HG03442 (cell line): ENCODE results near the gene L3MBTL4.
"Not testable (repeated sequence)": the region's sequence is repeated elsewhere in the genome, so short reads cannot be mapped to it uniquely, and the experiment has no call there.

Experiments used
- ATAC-seq: cut with Tn5 transposase; IDR thresholded peaks from one replicate; pipeline ENCODE4 v1.9.1; 2021; ENCODE audit warnings: mild to moderate bottlenecking, moderate library complexity; ENCODE audit not compliant: unreplicated experiment

The L3MBTL4 gene

DNA sequence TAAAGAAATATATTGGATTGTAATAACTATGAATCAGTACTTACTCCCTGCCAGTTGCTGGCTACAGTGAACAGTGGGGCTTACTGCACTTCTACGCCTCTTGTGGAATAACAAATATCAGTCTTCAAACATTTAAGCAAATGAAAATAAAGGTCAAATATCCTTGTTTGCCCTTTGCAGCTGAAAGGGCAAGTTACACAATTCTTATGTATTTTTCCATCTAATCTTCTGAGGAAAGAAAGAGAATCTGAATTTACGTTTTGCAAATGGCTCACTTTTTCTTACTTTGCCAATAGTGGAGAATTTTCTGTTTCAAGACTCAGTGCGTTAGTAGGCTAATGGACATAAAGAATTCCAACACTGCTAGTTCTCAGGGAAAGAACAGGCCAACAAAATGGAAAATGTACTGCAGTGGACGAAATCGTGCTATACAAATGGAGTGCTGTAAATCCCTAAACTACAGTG lies 362.2 kb downstream of the L3MBTL4 start:
- no peak for ATAC-seq

DNA sequence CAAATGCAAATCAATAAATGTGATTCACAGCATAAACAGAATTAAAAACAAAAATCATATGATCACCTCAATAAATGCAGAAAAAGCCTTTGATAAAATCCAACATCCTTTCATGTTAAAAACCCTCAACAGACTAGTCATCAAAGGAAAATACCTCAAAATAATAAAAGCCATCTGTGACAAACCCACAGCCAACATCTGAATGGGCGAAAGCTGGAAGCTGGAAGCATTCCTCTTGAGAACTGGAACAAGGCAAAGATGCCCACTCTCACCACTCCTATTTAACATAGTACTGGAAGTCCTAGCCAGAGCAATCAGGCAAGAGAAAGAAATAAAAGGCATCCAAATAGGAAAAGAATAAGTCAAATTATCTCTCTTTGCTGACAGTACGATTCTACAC lies 367.1 kb downstream of the L3MBTL4 start:
- not testable (repeated sequence) for ATAC-seq

DNA sequence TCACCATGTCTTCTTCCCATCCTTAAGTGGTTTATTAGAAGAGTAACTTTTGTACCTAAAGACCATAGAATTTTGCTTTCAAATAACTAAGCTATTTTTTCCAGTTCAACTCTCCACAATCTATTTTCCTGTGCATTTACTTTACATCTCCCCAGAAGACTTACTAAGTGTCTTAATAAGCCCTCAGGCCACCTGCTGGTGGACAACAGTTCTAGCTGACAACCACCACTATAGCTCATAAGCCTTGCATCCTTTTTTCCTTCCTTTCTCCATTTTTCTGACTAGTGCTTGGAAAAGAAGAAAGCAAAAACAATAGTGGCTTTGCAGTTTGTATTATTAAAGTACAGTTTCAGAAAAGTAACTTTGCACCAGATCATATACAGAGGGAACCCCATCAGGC lies 369.9 kb downstream of the L3MBTL4 start:
- no peak for ATAC-seq

DNA sequence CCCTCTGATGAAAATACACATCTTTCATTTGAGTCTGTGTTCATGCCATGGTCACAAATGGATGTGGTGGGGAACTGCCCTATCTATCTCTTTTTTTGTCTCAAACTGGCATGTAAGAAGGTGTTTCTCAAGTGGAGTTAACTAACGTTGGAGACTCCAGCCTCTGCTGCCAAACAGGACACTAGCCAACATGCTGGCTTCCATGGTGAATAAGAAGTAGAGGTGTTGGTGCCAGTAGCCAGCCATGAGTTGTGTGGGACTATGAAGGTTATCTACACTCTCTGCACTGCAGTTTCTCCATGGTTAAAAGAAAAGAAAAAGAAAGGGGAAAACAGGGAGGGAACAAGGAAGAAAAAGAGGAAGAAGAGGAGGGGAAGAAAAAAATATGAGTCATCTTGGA lies 370.4 kb downstream of the L3MBTL4 start:
- no peak for ATAC-seq

DNA sequence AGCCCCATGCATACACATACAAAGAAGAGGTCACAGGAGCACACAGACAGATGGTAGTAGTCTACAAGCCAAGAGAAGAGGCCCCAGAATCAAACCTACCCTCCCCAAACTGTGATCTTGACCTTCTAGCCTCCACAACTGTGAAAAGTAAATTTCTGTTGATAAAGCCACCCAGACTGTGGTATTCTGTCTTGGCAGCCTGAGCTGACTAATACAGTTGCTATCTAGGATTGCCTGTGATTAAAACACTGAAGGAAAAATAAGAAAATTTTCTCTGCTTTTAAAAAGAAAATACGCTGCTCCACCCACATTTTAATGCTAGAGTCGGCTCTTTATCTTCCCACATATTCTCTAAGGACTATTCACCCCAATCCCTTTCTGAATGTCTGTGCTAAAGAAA lies 375.7 kb downstream of the L3MBTL4 start:
- no peak for ATAC-seq

DNA sequence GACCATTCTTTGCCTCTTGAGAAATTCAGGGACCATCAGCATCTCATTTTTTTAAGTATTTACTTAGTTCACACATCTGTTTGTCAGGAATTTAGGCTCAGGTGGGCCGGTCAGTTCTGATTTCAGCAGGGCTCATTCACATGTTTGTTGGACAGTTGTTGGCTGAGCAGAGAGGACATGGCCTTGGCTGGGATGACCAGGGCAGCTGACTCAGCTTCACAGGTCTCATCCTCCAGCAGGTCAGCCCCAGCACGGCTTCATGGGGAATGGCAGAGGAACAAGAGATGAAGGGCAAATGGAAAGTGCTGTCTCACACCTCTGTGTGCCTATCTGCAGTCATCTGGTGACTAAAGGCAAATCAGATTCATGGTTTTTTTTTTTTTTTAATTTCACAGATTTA lies 383.3 kb downstream of the L3MBTL4 start:
- ATAC-seq: no peak

DNA sequence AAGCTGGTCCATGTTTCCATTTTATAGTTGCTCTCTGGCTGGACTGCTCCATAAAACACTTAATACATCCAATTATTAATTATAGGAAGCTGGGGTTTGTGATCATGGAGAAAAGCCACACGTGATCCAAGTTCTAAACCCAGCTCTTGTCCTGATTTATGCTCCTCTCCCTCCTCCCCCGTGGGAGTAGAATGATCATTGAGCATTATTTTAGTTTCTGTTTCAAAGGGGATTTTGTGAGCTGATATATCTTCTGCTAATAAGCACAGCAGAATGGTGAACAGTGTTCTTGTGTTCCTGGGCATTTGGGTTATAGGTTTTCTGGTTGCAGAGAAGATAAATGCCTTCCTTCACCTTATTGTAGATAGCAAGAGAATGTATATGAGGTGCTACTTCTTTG lies 383.7 kb downstream of the L3MBTL4 start:
- ATAC-seq: no peak

DNA sequence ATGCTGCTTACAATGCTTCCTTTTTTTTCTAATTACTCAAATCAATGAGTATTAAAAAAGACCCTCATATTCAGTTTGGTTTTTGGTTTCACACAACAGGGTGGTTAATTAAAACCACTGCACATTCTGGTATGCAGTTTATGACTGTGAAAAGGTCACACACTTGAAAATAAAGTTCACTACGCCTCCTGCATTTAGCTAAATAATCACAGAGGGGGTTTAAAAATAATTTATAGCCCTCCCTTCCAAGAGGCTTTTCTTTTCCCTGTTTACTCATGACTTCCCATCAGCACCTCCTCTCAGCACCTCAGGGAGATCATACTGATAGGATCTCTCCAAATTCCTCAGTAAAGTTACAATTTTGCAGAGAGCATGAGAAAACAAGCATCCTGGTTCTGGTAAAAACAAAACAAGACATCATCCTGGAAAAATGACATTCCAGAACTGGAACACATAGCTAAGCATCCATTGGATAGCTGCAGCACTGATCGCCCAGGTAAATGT lies 389.9 kb downstream of the L3MBTL4 start:
- no peak for ATAC-seq

DNA sequence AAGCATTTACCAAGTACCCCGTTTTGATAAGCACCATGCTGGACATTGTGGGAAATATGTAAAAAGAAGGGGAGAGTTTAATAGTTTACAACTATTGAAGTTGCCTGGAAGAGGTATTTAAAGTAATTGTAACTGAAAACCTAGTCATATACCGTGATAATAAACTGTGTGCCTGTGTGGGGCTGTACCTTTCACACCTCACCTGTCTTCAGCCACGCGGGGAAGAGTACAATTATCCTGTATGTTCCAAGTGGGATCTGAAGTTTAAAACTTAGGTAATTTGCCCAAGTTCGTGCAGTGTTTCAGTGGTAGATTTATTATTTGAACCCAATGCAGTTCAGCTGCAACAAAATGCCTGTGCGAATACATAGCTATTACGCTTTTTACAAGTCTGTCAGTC lies 391.2 kb downstream of the L3MBTL4 start:
- no peak for ATAC-seq

DNA sequence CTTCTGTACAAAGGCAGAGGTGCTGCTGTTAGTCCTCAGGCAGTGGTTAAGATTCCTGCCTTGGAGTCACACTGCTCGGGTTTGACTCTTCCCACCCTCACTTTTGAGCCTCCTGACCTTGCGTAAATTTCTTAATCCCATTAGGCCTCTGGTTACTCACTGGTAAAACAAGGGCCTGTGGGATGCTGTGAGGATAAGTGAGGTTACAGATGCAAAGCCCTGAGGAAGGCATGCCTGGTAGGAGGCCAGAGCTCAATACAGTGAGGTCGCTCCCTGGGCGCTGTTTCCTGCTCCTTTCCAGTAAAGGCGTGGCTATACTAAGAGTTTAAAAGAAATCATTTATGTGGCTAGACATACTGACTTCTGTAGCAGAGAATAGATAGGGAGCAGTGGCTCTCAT lies 391.9 kb downstream of the L3MBTL4 start:
- no peak for ATAC-seq

DNA sequence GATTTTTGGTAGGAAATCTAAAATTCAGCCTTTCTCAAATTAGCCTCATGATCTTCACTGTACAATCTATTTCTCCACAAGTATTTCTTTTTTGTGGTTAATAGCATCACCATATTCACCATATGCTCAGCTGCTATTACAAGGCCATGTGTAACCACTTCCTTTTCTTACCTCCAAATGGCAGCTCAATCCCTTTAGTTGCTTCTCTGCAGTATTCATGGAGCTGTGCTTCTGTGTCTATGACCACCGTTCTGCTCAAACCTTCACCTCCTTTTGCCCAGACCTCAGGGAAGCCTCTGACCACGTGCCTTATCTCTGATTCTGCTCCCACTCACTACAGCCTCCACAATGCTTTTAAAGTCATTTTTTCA lies 392.7 kb downstream of the L3MBTL4 start:
- peak; percentile 58 for ATAC-seq

DNA sequence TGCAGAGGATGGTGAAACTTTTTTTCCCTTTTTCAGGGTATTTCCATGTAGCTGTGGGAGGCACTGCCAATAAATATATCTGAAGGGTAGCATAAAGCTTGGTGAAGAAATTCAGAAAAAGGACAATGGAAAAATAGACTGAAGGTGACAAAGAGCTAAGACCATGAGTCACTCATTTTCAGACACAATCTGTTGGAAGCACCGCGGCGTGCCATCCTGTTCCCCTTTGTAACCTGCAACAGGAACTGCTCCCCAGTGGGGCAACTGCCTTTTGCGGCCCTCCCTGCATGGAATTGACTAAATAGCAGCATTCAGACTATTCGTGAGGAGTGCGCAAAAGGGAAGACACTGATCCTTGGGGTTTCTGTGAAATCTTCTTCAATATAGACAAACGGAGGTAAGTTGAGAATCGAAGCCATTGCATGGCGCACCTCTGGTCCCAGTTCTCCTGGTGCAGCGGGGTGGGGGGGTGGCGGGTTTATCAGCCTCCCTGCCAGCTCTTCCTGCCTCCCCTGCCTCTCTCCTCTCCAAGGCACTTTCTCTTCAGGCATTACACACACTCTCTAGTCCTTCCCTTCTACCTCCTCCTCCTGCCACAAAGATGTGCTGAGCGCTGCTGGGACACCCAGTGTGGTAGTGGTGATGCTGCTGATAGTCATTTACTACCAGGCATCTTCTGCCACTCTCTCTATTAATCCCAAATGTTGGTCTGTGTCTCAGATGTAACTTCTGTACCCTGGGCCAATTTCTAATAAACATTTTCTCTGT lies 393.2 kb downstream of the L3MBTL4 start:
- peak; percentile 6 for ATAC-seq

DNA sequence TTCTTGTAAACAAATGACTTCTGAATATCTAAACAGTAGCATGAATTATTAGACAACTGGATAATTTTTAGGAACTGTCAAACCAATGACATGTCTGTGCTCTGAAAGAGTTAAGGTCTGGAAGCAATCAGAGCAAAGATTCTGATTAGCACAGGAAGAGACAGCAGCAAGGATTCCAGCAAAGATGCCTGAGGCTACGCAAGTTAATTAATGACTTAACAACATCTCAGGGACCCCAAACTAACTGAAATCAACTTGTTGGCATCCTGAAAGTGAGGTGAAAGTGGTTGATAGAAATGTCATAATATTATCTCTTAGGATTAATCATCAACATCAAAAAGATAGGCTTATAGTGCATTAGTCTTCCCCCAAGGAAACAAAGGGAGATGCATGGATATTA lies 396.0 kb downstream of the L3MBTL4 start:
- ATAC-seq: no peak

DNA sequence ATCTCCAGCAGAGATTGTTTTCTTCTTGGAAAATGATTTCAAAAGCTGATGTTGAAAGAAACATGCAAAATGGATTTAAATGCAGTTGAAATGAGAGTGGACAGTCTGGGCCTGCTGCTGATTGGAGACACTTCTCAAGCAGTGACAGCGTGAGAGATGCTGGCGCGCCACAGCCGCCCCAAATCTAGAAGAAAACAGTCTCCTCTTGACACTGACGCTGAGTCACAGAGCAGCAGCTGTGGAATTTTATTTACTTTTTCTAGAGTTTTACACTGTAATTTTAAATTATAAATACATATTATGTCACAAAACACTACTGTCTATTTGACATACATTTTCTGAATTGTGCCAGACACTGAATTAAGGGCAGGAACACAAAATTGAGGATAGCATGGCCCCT lies 397.5 kb downstream of the L3MBTL4 start:
- ATAC-seq: no peak

DNA sequence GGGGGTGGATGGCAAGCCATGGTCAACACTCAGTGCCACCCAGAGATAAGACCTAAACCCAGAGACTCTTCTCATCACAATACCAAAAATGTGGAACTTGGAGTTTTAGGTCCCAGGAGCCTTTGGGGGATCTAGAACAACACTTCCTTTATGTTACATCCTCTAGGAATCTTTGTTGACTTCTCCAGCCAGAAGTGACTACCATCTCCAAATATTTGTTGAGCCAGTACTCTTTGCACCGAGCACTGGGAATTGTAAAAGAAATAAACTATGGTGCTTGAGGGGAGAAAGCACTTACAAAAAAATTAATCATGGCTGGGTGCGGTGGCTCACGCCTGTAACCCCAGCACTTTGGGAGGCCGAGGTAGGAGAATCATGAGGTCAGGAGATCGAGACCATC lies 399.3 kb downstream of the L3MBTL4 start:
- ATAC-seq: no peak

DNA sequence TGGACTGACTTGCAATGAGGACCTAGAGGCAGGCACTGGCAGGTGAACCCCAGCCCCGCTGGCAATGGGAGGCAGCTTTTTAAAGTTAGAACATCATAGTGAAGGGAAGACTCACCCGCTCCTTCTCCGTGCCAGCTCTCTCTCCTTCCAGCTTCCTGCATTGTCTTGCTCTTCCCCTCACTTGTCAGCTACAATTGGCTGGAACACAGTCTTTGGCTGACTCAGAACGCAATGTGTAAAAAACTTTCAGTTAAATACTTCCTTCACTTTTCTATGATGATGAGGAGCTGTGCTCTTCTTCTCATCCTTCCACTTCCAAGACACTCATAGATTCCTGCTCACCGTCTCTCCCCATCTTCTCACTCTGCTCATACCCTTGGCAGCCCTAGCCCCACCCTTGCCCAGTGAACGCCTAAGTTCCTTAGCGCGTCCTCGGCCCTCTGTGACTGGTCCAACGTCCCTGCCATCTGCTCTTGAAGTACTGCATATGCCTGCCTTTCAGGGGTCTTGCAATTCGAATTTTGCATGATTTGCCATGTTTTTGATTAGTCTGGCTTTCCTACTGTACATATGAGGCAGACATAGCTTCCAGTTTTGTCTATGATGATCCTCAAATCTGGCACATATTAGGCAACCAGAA lies 401.4 kb downstream of the L3MBTL4 start:
- no peak for ATAC-seq

DNA sequence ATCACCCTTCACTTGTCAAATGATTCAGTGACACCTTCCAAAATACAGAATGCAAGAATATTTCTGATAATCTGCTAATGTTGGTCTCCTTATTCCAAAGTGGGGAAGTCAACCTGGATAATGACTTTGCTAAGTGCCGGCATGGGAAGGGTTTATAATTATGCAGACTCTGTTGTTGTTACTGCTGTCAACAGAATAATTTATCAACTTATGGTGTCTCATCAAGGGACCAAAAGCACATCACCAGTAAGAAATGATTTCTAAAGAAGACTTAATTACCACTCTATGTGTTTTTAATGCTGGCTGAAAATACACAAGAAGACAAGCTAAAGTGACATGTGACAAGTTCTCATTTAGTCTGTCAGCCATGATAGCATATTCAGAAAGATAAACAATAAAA lies 403.8 kb downstream of the L3MBTL4 start:
- ATAC-seq: no peak

DNA sequence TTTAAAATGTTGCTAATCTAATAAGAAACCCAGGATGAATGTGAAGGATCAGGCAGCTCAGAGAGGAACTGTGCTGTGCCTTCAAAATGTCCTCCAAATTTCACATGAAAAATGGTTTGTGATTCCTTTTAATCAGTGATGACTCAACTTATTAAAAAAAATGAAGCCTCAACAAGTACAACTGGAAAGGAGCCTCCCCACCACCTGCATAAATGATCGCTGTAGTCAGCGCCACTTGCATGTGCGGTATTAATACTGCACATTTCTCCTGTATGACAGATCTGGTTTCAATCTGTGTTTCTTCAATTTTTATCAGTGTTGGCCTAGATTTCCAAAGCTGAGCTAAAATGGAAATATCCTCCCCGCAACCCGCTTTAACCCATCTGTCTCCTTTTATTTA lies 404.4 kb downstream of the L3MBTL4 start:
- ATAC-seq: no peak

DNA sequence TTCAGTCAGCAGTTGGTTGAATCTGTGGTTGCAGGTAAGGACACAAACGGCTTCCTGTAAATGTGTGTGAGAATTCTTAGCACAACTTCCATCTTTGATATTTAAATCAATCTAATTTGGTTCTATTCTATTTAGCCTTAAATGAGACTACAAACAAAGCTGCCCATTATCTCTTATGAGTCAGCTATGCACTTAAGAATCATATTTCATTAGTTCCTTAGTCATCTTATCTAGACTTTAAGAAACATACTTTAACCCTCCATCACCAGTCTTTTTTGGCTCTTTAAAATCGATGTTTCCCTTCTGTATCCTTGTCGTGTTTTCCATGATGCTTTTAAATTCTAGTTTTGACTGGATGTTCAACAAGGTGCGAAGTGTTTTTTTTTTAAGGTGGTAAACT lies 405.0 kb downstream of the L3MBTL4 start:
- ATAC-seq: no peak

DNA sequence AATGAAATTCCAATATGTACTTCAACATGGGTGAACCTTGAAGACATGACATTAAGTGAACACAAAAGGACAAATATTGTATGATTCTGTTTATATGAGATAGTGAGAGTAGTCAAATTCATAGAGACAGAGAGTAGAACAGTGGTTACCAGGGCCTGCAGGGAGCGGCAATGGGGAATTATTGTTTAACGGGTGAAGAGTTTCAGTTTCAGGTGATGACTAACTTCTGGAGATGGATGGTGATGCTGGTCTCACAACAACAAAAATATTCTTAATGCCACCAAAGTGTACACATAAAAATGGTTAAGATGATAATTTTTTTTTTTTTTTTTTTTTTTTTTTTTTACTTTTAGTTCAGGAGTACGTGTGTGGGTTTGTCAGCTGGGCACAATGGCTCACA lies 410.0 kb downstream of the L3MBTL4 start:
- ATAC-seq: peak; percentile 96

DNA sequence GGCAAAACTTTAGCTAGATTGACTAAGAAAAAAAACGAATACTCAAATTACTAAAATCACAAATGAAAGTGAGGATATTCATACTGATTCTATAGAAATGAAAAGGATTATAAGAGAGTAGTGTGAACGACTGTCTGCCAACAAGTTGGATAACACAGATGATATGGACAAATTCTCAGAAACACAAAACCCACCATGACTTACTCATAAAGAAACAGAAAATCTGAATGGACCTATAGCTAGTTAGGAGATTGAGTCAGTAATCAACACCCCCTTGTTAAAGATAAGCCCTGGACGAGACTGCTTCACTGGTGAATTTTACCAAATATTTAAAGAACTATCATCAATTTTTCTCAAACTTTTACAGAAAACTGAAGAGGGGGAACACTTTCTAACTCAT lies 410.6 kb downstream of the L3MBTL4 start:
- peak; percentile 63 for ATAC-seq

DNA sequence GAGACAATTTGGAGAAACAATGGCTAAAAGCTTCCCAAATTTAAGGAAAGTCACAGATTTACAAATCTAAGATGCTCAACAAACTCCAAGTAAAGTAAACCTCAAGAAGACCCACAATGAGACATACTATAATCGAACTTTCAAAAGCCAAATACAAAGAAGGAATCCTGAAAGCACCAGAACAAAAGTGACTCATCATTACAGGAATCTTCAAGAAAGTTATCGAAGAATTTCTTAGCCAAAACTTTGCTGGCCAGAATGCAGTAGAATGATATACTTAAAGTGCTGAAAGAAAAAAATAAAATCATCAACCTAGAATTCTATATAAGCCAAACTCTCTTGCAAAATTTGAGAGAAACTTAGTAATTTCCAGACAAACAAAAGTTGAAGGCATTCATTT lies 412.8 kb downstream of the L3MBTL4 start:
- no peak for ATAC-seq

DNA sequence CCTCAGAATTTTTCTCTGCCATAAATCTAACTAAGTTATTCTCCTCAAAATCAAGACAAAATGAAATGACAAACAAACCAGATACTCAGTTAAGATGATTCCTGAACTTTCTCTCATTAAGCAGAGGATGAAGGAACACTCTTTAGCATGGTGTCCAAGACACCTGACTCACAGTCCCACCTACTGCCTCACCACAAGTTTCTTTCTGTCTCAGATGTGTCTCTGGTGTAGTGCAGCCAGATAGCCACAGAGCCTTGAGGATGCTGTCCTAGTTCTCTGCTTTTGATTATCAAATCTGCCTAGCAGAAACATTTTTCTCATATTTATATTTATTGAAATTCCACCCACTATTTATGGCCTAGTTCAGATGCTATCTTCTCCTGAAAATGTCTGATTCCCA lies 415.8 kb downstream of the L3MBTL4 start:
- peak; percentile 100 for ATAC-seq
